ENCODE data around the gene CDK14.
"Not testable (repeated sequence)": the region's sequence is repeated elsewhere in the genome, so short reads cannot be mapped to it uniquely, and the experiment has no call there.

The CDK14 gene

DNA sequence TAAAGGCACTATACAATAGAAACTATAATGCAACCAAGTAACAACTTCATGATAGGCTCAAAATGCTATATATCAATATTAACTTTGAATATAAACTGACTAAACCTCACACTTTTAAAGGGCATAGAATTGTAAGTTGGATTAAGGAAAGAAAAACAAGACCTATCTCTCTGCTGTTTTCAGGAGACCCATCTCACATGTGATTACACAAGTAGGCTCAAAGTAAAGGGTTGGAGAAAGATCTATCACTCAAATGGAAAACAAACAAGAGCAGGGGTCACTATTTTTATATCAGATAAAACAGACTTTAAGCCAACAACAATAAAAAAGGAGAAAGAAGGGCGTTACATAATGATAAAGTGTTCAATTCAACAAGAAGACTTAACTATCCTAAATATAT lies 155.5 kb downstream of the CDK14 start:
- DNase-seq: no peak

GRCh38 chr7:90752051-90752450 lies 155.9 kb downstream of the CDK14 start:
- DNase-seq: no peak

GRCh38 chr7:90755041-90755440 lies 158.9 kb downstream of the CDK14 start:
- no peak for DNase-seq

DNA sequence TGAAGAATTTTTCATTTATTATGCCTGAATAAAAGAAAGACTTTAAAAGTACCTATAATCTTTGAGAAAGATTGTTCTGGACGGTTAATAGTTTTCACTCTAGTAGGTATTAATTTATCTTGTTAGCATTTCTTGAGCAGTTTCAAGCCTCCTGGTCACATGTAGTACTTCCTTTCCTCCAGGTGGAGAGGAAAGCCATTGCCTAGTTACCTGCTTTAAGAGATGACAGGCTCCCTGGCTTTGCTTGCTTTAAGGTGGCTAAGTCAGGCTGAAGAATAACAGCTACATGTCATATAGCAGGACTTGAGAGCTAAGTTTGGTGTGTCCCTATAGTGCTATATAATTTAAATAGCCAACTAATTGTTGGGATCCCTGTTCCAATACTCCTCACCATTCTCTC lies 160.2 kb downstream of the CDK14 start:
- DNase-seq: no peak

- DNase-seq: not testable (repeated sequence)
Observed at GRCh38 chr7:90757565-90757950, 161.4 kb downstream of the CDK14 start.

DNA sequence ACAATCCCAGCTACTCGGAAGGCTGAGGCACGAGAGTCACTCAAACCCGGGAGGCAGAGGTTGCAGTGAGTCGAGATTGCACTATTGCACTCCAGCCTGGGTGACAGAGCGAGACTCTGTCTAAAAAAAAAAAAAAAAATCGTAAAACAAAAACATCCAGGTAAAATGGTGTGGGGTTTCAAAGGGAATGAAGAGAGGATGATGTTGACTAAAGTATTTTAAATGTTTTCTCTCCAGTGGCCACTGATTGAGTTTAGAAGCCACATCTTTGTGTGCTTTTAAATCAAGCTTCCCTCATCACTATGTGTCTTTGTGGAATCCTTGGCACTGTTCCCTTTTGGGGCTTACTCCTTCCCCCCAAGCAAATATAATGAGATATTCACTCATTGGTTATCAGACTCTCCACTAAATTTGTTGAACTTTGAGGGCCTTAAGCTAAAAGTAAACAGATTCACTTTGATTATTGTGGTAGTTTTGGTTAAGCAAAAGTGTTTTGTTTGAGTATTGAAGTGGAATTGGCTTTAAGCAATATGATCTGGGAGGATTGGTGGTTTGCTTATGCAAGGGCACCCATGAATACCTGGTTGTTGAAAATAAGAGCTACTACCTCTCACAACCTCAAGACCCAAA lies 162.9 kb downstream of the CDK14 start:
- no peak for DNase-seq

DNA sequence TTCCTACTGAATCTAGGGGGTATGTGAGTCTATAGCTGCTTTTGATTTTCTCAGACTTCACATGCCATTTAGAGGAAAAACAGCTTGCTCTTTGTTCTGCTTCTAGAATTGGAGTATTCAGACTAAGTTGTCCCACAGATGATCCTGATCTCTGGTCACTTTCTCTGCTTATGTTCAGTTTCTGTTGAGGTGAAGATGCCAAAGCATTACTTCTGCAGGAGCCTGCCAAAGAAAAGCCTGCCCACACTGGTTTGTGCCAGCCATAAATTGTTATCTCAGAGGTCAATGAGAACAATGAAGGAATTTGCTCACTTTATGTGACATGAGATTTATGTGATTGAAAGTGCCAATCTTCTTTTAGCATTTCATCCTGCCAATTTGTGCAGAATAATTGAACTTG lies 163.6 kb downstream of the CDK14 start:
- DNase-seq: no peak

DNA sequence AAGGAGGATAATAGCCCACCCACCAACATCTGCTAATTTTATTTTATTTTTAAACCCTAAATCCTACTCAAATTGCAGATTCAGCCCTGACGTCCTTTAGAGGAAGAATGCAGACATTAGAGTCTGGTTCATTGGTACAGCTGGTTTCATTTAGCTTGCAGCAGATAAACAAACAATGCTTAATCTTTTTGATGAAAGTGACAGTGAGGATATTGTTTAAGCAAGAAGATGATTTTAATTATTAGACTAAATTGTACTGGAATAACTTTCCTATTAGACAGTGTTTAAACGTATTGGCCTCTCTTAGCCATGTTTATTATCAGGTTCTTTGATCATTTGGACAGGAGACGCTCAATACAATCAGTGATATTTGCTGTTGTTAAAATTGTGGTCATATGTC lies 164.8 kb downstream of the CDK14 start:
- no peak for DNase-seq

DNA sequence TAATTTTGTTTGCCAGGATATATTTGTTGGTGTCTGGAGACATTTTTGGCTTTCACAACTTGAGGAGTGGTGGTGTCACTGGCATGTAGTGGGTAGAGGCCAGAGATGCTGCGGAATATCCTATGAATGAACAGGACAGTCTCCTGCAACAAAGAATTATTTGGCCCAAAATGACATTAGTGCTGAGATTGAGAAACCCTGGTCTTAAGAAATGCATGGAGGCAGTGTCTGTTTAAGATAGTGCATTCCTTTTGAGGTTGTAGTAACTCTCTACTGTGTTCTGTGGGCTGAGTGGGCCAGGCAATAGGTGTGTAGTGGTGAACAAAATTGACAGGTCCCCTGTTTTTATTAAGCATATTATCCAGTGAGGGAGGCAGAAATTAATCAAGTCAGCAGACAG lies 165.5 kb downstream of the CDK14 start:
- no peak for DNase-seq

DNA sequence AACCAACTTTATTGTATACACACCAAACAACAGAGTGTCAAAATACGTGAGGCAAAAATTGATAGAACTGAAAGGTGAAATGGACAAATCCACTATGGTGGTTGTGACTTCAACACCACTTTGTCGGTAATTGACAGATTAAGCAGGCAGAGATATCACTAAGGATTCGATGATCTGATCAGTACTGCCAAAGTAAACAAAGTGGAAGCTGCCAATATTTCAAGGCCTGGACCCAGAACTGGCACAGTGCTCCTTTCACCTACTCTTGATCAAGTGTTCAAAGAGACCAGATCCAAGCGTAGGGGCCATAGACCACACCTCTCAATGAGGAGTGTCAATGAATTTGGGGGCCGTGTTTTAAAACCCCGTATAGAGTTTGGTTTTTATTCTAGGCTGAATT lies 167.0 kb downstream of the CDK14 start:
- DNase-seq: no peak

GRCh38 chr7:90764848-90765570 lies 168.9 kb downstream of the CDK14 start:
- no peak for DNase-seq

DNA sequence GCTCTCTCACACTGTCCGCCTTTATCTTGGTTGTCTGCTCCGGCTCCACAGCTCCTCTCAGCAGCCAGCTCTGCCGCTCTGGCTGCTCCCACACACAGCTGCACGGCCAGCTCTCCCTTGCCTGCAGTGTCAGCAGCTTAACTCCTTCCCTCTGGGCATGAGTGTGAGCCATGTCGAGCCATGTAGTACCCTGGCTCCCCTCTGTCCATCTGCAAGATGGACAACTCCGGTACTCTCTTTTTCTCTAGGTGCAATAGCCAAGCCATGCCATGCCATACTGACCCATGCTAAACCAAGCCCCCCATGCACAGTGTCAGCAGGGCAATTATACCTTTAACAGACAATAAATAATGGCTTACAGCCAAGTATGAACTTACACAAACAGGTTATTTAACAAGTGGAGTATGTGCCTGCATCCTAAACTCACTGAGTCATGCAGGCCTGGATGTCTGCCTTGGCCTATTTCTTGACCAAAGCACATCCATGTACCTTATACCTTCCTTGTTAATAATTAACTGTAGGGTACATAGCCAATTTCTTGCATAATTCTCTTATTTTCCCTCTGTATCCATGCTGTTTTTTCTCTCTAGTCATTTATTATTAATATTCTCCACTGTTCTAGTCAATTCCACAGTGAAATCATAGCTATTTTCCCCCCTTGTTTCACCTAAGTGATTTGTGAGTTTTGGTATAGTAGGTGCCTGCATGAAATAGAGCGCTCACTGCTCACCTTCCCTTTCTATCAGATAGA lies 170.9 kb downstream of the CDK14 start:
- peak in 18 of 56 donors; percentile 2 to 40 (median 8) for DNase-seq

DNA sequence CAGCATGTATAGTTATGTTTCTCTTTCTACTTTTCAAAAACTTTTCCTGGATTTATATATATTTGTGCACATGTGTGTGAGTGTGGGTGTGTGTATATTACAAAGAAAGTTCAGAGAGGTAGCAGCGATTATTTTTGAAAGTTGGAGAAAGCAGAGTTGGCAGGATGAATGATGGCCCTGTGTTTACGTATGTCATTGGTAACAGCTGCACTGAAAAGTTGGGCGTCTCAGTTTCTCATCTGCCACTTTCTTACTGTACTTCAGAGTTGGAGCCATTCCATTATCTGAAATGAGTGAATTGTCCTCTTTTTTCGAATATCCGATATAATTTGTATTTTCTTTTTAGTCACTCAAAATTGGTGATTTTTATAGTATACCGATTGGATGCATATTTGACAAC lies 172.2 kb downstream of the CDK14 start:
- DNase-seq: no peak

- no peak for DNase-seq
Observed at GRCh38 chr7:90769036-90769435, 172.9 kb downstream of the CDK14 start.

- DNase-seq: not testable (repeated sequence)
Observed at GRCh38 chr7:90769566-90769965, 173.4 kb downstream of the CDK14 start.

DNA sequence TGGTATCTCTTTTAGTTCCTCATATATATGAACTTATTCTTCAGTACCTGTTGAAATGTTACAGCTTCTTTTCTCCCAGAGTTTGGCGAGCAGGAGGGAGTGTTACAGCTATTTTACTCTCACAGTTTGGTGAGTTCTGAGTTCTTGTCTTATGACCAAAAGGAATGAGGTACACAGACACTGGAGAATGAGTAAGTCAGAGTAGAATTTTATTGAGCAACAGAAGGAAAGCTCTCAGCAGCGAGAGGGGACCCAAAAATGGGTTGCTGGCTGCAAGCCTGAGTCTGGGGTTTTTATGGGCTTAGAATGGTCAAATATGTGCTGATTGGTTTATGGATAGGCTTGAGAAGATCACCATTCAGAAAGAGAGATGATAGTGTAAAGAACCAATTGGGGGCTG lies 175.2 kb downstream of the CDK14 start:
- DNase-seq: no peak

DNA sequence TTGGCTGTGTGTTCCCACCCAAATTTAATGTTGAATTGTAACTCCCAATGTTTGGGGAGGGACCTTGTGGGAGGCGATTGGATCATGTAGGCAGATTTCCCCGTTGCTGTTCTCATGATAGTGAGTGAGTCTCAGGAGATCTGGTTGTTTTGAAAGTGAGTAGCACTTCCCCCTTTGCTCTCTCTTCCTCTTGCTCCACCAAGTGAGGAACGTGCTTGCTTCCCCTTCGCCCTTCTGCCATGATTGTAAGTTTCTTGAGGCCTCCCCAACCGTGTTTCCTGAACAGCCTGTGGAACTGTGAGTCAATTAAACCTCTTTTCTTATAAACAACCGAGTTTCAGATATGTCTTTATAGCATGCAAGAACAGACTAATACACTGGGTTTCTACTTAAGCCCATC lies 176.3 kb downstream of the CDK14 start:
- no peak for DNase-seq

DNA sequence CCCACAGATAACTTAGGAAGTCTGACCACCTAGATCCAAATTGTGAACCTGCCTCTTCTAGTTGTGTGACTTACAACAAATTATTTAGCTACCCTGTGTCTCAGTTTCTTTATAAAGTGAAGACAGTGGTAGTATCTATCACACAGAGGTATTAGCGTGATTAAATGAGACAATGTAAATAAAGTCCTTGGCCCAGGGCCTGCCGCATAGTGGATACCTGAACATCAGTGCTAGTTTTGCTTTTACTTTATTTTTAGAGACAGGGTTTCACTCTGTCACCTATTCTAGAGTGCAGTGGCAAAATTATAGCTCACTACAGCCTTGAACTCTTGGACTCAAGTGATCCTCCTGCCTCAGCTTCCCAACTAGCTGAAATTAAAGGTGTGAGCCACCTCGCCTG lies 177.1 kb downstream of the CDK14 start:
- no peak for DNase-seq

GRCh38 chr7:90774706-90775105 lies 178.6 kb downstream of the CDK14 start:
- no peak for DNase-seq

DNA sequence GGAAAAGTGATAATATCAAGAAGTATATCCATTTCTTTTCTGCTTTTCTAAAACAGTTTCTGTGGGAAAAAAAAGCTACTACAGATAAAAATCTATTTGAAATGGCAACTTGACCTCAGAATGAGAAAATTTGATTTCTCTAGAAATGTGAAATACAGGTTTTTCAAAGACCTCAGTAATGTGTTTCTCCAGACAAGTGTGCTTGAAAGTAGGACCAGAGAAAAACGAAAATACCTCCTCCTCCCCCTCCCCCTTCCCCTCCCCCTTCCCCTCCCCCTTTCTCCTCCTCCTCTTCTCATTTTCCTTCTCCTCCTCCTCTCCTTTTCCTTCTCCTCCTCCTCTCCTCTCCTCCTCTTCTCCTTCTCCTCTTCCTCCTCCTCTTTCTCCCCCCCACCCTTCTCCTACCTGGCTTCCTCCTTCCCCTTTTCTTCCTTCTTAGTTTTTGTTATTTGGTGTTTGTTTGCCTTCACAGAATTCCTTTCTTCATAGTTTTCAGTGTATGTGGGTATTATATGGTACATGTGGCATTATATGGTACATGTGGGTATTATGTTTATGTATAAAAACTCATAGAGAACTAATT lies 179.4 kb downstream of the CDK14 start:
- no peak for DNase-seq

- DNase-seq: no peak
Observed at GRCh38 chr7:90777041-90777440, 180.9 kb downstream of the CDK14 start.

- peak in 1 of 56 donors; percentile 2 for DNase-seq
Observed at GRCh38 chr7:90777465-90777864, 181.3 kb downstream of the CDK14 start.
